ENCODE data around the gene EEF1G. TPM values are rescaled to one million over a fixed set of nuclear protein-coding genes. Genes with fewer than 3 reads are reported as not detected.
"Not testable (repeated sequence)": the region's sequence is repeated elsewhere in the genome, so short reads cannot be mapped to it uniquely, and the experiment has no call there.

Gene EEF1G
- total and polyA plus RNA-seq, 4 donors, result 941 to 1,160 (median 1,086) TPM

DNA sequence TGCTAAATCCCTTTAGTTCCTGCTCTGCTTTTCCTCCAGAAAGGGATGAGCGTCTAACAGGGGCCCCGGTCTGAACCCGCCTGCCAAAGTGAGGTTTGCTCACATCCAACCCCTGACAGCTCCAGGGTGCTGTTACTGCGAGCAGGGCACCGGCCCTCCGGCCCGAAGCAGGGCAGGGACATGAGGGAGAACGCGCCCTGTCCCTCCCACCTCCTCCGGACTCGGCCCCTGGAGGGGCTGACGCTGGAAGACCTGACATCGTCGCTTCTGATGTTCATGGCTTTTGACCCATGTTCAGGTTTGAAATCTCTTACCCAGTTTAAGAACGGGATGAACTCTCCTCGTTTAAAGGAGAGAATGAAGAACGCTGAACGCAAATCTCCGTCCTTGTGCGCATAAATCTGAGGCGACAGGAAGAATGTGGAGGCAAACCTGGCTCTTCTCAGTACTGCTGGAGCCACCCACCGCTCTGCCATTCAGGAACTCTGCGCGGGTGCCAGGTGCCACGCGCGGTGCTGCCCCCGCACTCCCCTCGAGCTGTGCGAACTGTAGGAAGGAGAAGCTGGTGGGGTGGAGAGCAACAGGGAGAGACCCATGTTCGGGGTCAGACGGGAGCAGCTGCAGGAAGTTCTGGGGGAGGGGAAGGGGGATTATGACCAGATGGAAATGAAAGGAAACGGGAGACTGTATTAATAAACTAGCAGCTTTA, 826 bp upstream of the EEF1G start:
- peaks cover 0 to 24% (median 15%) of the 10 kb centered on the region in 5 donors for H3K4me1 ChIP-seq (ENCODE audit: control insufficient read depth in 5 of 5, insufficient read depth in 5 of 5, low read length in 5 of 5)
- H3K9me3 ChIP-seq (ENCODE audit: control insufficient read depth in 4 of 4, insufficient read depth in 3 of 4, low read length in 3 of 4), result no peaks in the 10 kb centered on the region
- H3K9ac ChIP-seq (ENCODE audit: insufficient read depth in 1 of 2, low read length in 2 of 2), result peak overlapping the region; percentile 9 to 81
- DNase-seq (peak; percentile 32 to 67 (median 57)), ATAC-seq (ENCODE audit: insufficient read depth, low FRiP score) (peak; percentile 2)
- peak overlapping the region; percentile 91 to 92 for H3K27ac ChIP-seq (ENCODE audit: low read depth in 1 of 2, low read length in 1 of 2)
- peaks cover 5 to 38% (median 28%) of the 10 kb centered on the region in 4 donors for H3K36me3 ChIP-seq (ENCODE audit: control insufficient read depth in 4 of 4, insufficient read depth in 4 of 4, low read length in 4 of 4)
- no peaks in the 10 kb centered on the region for H3K27me3 ChIP-seq (ENCODE audit: control insufficient read depth in 3 of 3, insufficient read depth in 3 of 3, low read length in 2 of 3)
- WGBS, 2 donors, result 0 to 1% methylated on average over 33 of the region's 33 CpGs
- H3K4me3 ChIP-seq, result peak overlapping the region; percentile 33
- TF ChIP-seq, protein P1, sequence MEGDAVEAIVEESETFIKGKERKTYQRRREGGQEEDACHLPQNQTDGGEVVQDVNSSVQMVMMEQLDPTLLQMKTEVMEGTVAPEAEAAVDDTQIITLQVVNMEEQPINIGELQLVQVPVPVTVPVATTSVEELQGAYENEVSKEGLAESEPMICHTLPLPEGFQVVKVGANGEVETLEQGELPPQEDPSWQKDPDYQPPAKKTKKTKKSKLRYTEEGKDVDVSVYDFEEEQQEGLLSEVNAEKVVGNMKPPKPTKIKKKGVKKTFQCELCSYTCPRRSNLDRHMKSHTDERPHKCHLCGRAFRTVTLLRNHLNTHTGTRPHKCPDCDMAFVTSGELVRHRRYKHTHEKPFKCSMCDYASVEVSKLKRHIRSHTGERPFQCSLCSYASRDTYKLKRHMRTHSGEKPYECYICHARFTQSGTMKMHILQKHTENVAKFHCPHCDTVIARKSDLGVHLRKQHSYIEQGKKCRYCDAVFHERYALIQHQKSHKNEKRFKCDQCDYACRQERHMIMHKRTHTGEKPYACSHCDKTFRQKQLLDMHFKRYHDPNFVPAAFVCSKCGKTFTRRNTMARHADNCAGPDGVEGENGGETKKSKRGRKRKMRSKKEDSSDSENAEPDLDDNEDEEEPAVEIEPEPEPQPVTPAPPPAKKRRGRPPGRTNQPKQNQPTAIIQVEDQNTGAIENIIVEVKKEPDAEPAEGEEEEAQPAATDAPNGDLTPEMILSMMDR (IDR thresholded peaks at IDR 0.05; ENCODE audit: control extremely low read depth, extremely low read depth), result no peak

DNA sequence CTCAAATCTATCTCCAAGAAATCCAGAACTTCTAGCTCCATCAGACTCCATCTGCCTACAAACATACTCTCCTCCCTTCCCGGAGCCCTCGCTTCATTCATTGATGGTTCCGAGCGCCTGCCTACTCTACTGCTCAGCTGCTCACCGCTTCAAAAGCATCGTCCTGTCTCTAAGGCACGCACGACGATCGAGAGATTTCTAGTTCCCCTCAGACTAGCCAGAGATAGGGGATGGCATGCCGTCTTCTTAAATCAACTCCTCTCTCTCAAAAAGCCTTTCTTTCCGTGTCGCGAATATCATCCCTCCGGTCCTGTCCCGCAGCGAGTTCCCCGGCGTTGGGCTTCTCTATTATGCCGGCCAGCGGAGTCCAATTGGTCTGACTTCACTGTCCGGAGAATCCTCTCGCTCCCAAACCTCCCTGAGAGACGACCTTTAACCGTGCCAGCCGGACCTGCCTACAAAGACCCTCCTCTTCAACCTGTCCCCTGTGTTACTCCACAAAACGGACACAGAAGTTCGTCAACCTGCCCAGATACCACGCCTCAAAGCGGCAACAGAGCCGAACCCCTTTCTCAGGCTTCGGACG, 592 bp downstream of the EEF1G start:
- 1% methylated on average over 33 of the region's 33 CpGs for WGBS, 2 donors
- peak in 2 of 3 donors; percentile 19 to 29 for DNase-seq
- TF ChIP-seq, protein P1 (IDR thresholded peaks at IDR 0.05; ENCODE audit: control extremely low read depth, extremely low read depth), result no peak
- Histone ChIP-seq H3K27me3 (ENCODE audit: control insufficient read depth in 3 of 3, insufficient read depth in 3 of 3, low read length in 2 of 3) (no peaks in the 10 kb centered on the region), H3K9me3 (ENCODE audit: control insufficient read depth in 4 of 4, insufficient read depth in 3 of 4, low read length in 3 of 4) (no peaks in the 10 kb centered on the region), H3K9ac (ENCODE audit: insufficient read depth in 1 of 2, low read length in 2 of 2) (peak overlapping the region; percentile 90 to 96), H3K4me1 (ENCODE audit: control insufficient read depth in 5 of 5, insufficient read depth in 5 of 5, low read length in 5 of 5) (peaks cover 0 to 24% (median 15%) of the 10 kb centered on the region in 5 donors), H3K27ac (ENCODE audit: low read depth in 1 of 2, low read length in 1 of 2) (peak overlapping the region; percentile 46 to 75), H3K4me3 (peak overlapping the region; percentile 55), H3K36me3 (ENCODE audit: control insufficient read depth in 4 of 4, insufficient read depth in 4 of 4, low read length in 4 of 4) (peaks cover 3 to 33% (median 27%) of the 10 kb centered on the region in 4 donors)
- ATAC-seq (ENCODE audit: insufficient read depth, low FRiP score), result no peak

- peaks cover 3 to 35% (median 29%) of the 10 kb centered on the region in 4 donors for H3K36me3 ChIP-seq (ENCODE audit: control insufficient read depth in 4 of 4, insufficient read depth in 4 of 4, low read length in 4 of 4)
- H3K9ac ChIP-seq (ENCODE audit: insufficient read depth in 1 of 2, low read length in 2 of 2), result peak overlapping the region; percentile 90 to 96
- WGBS, 2 donors, result 77 to 86% methylated on average over 12 of the region's 12 CpGs
- no peak for ATAC-seq (ENCODE audit: insufficient read depth, low FRiP score)
- no peak for DNase-seq
- H3K4me1 ChIP-seq (ENCODE audit: control insufficient read depth in 5 of 5, insufficient read depth in 5 of 5, low read length in 5 of 5), result peaks cover 0 to 24% (median 14%) of the 10 kb centered on the region in 5 donors
- no peak overlapping the region for H3K27ac ChIP-seq (ENCODE audit: low read depth in 1 of 2, low read length in 1 of 2)
- no peaks in the 10 kb centered on the region for H3K9me3 ChIP-seq (ENCODE audit: control insufficient read depth in 4 of 4, insufficient read depth in 3 of 4, low read length in 3 of 4)
- H3K27me3 ChIP-seq (ENCODE audit: control insufficient read depth in 3 of 3, insufficient read depth in 3 of 3, low read length in 2 of 3), result no peaks in the 10 kb centered on the region
- H3K4me3 ChIP-seq, result peak overlapping the region; percentile 55
- TF ChIP-seq, protein P1 (IDR thresholded peaks at IDR 0.05; ENCODE audit: control extremely low read depth, extremely low read depth), result no peak
Measured at GRCh38 chr11:62572431-62572830, 1.3 kb downstream of the EEF1G start.

DNA sequence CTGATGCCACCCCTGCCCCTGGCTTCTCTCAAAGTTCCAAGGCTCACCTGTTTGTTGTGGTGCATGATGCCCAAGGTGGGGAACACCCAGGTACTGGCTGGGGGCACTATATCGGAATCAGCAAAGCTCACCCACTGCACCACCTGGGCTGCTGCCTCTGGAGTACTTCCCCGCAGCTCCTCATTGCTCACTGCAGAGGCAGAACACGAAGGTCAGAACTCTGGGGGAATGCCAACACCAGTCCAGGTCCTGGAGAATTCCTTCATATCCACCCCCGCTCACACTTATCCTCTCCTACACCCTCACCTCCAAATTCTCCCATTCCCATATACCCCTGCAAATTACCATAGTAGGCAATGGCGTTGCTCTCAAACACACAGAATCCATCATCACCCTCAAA, 2.2 kb downstream of the EEF1G start:
- 93 to 94% methylated on average over 5 of the region's 5 CpGs for WGBS, 2 donors
- ATAC-seq (ENCODE audit: insufficient read depth, low FRiP score); H3K4me3 ChIP-seq; H3K27me3 ChIP-seq (ENCODE audit: control insufficient read depth in 3 of 3, insufficient read depth in 3 of 3, low read length in 2 of 3); H3K9me3 ChIP-seq (ENCODE audit: control insufficient read depth in 4 of 4, insufficient read depth in 3 of 4, low read length in 3 of 4); H3K27ac ChIP-seq (ENCODE audit: low read depth in 1 of 2, low read length in 1 of 2); DNase-seq: not testable (repeated sequence)
- H3K9ac ChIP-seq (ENCODE audit: insufficient read depth in 1 of 2, low read length in 2 of 2), result peak overlapping the region in 1 of 2 donors; percentile 96
- peaks cover 12 to 39% (median 34%) of the 10 kb centered on the region in 4 donors for H3K36me3 ChIP-seq (ENCODE audit: control insufficient read depth in 4 of 4, insufficient read depth in 4 of 4, low read length in 4 of 4)
- H3K4me1 ChIP-seq (ENCODE audit: control insufficient read depth in 5 of 5, insufficient read depth in 5 of 5, low read length in 5 of 5), result peaks cover 0 to 24% (median 14%) of the 10 kb centered on the region in 5 donors

DNA sequence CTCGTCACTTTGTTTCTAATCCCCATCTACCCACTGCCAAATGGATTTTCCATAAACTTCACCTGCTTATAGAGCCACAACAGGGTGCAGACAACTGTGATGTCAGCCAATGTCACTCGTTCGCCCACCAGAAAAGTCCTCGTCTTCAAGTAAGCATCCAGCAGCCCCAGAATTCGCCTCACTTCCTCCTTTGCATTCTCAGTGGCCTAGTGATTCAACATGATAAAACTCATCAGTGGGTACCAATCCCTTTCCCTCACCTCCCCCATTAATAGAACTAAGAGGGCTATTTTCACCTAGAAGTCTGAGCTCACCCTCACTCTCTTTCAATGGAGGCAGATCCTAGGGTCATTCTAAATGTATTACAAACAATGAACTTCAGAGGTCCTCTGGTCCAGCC, 2.8 kb downstream of the EEF1G start:
- not testable (repeated sequence) for H3K9me3 ChIP-seq (ENCODE audit: control insufficient read depth in 4 of 4, insufficient read depth in 3 of 4, low read length in 3 of 4); H3K27me3 ChIP-seq (ENCODE audit: control insufficient read depth in 3 of 3, insufficient read depth in 3 of 3, low read length in 2 of 3); ATAC-seq (ENCODE audit: insufficient read depth, low FRiP score); H3K27ac ChIP-seq (ENCODE audit: low read depth in 1 of 2, low read length in 1 of 2); H3K4me3 ChIP-seq; DNase-seq; H3K9ac ChIP-seq (ENCODE audit: insufficient read depth in 1 of 2, low read length in 2 of 2)
- Histone ChIP-seq H3K4me1 (ENCODE audit: control insufficient read depth in 5 of 5, insufficient read depth in 5 of 5, low read length in 5 of 5) (peaks cover 0 to 22% (median 11%) of the 10 kb centered on the region in 5 donors), H3K36me3 (ENCODE audit: control insufficient read depth in 4 of 4, insufficient read depth in 4 of 4, low read length in 4 of 4) (peaks cover 18 to 42% (median 37%) of the 10 kb centered on the region in 4 donors)
- 82 to 96% methylated on average over 5 of the region's 5 CpGs for WGBS, 2 donors
